HK-2 (cell line): ENCODE measurements around the gene INO80B.
A peak's percentile ranks its signal among the peaks of the same experiment; 100 is the strongest.
"Not testable (repeated sequence)": the region's sequence is repeated elsewhere in the genome, so short reads cannot be mapped to it uniquely, and the experiment has no call there.

Experiments
- DNase-seq: peaks from one replicate; pipeline ENCODE4 v3.0.0-alpha.2; 2018; ENCODE audit not compliant: unreplicated experiment

The INO80B gene

DNA sequence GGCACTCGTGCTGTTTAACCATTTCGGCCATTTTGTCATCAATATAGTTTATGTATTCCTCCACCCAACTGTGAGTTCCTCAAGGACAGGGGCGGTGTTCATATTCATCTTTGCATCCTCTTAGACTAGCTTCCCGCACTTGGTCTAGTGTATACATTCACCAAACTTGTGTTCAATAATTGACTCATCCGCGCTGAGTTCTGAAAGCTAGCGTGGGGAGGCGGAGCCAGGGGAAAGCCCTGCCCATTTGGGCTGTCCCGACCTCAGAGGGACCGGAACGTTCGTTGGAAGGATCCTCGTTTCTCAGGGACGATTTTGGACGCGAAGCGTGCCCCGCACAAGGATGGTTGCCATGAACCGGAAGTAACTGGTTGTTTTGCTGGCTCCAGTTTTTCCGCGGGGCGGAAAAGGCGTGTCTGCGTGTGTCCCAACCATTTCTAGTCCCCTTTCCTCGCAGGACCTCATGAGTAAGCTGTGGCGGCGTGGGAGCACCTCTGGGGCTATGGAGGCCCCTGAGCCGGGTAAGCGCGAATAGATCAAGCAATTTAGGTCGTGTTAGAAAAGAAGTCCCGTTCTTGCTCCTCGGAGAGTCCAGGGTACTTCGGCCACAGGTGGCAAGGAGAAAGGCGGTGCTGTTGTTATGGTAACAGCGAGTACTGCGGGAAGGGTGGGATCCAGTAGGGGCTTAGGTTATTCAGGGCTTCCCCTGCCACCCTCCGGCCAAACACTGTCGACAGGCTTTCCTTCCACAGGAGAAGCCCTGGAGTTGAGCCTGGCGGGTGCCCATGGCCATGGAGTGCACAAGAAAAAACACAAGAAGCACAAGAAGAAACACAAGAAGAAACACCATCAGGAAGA is at the start of gene INO80B:
Gene INO80B (plus strand): TSS at position 434 of the 858 bp plus-strand sequence. CDS start 30 bp downstream, at position 464.
- DNase-seq: peak; percentile 98

DNA sequence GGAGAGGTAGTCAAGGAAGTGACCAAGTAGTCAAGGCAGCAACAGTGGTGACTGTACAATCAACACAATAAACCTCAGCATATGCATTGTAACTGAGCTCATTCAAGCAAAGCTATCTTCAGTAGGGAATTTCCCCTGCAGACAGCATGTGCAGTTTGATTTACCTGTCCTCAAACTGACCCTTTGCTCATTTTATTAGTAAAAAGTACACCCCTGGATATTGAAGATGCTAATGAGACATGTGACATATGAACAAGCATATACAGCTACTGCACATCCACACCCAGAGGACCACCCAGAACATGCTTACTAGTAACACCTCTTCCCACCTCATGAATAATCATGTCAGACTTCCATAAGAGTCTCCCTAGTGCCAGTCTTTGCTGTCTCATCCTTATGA is 48.9 kb upstream of the INO80B start:
- DNase-seq: no peak

DNA sequence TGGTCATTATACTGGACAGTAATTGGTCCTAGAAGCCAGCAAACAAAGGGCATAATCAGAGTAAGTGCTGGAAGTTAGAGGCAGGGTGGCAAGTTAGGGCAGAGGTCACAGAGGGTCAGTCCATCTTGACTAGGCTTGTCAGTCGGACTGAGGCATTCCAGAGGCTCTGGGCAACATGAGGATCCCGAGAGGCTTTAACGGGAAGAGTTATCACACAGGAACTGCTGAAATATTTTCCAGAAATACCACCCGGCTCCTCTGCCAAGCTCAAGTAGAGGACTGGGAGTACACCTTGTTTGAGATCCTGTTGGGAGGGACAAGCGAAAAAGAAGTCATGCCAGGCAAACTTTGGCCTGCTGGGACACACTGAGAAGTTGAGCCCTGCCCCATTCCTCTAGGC is 47.2 kb upstream of the INO80B start:
- no peak for DNase-seq

DNA sequence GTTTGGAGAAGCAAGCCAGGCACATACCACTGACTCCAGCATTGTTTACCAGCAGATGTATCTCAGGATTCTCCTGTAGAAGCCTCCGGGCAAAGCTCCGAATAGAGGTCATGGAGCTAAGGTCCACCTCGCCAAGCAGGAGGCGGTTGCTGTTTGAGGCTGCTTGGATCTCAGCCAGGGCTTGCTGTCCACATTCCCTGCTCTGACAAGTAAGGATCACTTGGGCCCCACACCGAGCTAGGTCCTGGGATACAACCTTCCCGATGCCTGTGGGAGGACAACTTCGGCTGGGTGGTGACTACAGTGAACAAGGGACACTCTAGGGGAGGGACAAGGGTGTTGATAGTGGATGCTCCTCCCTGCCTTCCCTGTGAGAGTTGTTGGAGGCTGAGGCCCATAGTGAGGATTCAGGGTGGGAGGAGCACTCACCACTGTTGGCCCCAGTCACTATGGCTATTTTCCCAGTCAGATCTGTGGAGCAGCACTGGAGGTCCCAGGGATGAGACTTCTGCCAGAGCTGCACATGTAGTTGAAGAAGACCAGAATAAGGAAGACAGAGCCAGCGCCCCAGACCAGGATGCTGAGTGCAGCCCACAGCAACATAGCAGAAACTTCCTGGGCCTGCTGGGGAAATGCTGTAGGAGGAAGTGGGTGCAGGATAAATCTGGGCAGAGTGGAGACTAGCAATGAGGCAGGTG is 41.7 kb upstream of the INO80B start:
- no peak for DNase-seq

DNA sequence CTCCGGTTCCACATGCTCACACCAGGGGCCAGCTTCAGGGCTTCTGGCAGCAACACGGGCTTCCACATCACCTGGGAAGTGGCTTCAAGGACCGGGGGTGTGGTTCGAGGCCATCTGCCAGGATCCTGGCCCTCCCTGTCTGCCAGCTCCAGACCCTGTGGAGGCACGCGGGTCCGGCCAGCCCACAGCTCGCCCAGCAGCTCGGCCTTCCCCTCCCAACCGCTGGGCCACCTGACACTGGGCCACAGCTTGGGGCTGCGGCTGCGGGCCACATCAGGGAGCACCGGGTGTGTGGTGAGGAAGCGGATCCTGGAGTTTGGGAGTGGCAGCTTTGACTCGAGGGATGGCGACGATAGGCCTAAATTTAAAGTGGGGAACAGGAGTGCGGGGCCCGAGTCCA is 40.4 kb upstream of the INO80B start:
- no peak for DNase-seq

DNA sequence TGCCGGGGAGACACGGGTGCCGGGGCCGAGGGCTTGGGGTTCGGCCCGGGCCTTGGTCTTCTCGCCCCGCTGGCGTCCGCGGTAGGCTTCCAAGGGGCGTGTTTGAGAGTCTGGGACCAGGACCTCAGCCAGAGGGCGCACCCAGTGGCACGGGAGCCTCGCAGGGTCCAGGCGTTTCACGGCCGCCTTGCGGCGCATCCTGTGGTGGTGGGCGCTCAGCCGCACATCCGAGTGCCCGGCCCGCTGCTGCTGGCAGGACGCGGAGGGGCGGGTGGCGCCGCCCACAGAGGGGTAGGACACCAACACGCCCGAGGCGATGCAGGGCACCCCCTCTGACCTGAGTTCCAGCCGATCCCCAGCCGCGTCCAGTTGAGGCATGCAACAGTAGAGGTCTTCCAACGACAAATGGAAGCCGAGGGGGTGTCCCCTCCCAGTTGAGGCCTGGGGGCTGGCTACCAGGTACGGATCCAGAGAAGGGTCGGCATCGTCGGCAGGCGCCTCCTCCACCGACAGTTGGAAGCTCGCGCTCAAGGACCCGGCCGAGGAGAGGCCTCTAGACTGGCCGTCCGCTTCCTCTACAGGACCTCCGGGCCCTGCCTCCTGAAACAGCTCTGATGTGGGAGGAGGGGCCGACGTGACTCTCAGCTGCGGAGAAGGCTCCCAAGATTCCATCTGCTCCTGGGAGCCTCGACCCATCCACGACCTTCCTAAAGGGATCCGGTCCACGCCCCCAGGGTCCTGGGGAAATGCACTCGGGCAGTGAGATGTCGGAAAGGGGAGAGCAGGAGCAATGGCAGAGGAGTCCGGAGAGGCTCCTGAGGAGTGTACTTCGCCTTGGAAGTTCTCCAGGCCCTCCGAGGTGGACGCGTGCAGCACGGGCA is 39.8 kb upstream of the INO80B start:
- DNase-seq: no peak

DNA sequence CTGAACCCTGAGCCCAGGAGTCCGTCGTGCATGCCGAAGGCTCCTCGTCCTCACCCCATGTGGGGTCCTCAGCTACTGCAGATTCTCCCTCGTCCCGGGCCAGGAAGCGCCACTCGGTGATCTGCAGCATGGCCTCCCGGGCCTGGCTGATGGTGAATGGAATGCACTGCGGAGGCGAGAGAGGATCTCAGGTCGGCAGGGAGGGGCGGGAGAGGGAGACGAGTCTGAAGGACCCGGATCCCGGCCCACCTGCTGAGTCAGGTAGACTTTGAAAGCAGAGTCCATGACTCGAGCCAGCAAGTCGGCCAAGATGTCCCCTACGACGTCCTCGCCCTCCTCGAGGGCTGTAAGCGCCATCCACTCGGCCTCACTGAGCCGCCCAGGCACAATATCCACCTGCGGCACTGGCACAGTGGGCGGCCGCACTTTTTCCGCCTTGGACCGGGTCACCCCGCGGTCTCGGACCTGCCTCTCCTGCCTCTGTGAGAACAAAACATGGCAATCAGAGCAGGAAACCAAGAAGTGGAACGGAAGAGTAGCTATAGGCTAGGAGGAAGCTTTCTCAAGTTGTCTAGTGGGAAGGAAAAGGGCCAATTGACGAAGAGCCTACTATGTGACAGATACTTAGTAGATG is 39.0 kb upstream of the INO80B start:
- DNase-seq: no peak

DNA sequence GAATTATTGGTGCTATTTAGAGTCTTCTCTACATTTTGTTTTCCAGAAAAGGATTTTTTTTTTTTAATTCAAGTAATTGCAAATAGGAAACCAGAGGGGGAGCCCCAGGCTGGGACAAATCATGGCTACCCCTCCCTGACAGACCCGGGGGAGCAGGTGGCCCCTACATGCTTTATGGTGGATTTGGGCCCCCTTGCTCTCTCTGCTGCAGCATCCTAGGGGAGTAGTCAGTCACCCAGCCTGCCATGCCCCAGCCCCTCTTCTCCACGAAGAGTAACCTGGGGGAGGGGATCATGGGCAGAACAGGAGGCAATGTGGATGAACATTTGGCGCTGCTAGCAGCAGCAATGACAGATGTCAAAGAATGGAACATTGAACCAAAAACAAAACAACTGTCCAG is 38.1 kb upstream of the INO80B start:
- DNase-seq: no peak

DNA sequence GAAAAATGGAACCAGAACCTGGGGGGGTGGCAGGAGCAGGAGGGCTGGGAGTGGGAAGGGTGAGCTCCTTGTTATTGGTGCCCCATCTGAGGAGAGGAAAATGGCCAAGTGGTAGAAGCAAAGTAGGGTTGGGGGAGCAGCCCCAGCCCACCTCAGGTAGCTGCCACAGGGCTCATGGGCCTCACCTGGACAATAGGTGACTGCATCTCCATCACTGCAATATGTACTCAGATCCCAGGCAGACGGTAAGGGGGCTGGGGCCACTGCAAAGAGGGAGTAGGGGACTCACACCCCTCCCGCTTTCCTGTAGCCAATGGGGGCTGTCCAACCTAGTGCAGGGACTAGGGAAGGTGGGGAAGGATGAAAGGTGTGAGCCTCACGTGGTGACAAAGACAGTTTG is 37.7 kb upstream of the INO80B start:
- DNase-seq: no peak

DNA sequence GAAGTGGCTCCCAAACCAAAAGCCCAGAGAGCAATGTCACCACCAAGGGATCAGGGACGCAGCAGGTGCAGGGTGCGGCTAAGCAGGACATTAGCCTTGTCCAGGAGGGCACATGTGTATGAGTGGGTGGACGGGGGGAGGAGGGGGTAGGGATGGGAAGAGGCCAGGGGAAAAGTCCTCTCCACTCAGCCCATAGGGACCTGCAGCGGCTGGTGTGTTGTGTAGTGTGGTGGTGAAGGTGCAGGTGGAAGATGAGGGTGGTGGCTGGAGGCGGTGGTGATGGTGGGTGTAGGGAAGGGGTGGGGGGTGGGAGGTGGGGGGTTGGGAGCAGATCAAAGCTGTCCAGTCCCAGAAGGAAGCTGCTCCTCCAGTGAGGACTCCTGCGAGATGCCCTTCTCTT is 37.1 kb upstream of the INO80B start:
- no peak for DNase-seq

DNA sequence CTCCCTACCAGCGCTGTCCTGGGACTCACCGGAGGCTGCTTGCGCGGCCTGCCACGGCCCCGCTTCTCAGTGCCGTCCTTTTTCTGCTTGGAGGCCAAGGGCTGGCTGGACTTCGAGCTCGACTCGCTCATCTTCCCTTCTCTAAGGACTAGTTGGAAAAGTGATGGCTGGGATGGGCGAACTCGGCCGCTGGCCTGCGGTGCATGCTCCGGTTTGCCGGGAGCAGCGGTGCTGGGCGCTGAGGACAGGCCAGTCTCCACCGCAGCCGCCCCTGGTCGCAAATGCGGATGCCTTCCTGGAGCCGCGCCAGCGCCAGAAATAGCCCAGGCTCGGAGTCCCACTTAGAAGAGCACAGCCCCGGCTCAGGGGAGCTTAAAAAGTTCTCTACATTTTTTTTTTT is 36.6 kb upstream of the INO80B start:
- no peak for DNase-seq

DNA sequence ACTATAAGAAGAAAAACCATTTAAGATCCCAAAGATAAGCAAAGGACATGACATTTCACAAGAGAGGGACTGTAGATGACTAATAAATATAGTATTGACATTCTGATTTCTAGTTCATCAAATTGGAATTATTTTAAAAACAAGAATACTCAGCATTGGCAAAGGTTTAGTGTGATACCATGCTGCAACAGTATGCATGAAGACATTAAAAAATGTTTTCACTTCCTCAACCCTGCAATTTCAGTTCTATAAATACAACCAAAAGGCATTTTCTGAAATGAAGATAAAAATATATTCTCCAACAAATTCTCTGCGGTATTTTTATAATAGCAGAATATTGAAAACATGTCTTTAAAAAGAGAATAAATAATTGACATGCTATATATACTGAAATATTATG is 35.5 kb upstream of the INO80B start:
- no peak for DNase-seq

DNA sequence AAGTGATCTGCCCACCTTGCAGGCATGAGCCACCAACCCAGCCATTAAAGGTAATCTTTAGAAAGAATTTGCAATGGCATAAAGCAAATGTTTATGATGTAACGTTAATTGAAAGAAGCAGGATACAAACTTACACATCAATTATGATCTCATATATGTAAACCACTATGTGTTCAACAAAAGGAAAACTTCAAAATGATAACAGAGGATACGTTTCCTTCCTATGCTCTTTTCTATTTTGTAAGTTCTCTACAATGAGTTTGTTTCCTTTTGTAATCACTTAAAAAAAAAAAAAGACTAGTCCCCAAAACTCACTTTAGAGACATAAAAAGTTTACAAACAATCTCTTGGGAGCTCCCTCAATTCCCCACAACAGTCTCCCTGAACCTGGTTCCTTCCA is 34.9 kb upstream of the INO80B start:
- no peak for DNase-seq

DNA sequence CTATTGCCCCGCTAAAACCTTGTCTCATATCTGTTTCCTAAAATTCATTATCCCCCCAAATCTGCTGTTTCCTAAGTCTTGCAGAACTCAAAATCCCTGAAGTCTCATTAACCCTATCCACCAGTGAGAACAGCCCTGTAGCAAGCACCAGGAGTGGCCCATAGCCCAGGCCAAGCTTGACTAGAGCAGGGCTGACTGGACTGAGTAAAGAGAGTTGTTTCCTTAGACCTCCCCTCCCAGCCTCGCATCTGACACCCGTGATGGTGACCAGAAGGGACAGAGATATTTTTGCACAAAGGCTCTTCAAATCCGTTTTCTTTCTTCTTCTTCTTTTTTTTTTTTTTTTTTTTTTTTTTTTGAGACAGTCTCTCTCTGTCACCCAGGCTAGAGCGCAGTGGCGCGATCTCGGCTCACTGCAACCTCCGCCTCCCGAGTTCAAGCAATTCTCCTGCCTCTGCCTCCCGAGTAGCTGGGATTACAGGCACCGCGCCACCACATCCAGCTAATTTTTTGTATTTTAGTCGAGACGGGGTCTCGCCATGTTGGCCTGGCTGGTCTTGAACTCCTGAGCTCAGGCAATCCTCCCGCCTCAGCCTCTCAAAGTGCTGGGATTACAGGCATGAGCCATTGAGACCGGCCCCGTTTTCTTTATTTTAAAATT is 34.3 kb upstream of the INO80B start:
- DNase-seq: not testable (repeated sequence)

DNA sequence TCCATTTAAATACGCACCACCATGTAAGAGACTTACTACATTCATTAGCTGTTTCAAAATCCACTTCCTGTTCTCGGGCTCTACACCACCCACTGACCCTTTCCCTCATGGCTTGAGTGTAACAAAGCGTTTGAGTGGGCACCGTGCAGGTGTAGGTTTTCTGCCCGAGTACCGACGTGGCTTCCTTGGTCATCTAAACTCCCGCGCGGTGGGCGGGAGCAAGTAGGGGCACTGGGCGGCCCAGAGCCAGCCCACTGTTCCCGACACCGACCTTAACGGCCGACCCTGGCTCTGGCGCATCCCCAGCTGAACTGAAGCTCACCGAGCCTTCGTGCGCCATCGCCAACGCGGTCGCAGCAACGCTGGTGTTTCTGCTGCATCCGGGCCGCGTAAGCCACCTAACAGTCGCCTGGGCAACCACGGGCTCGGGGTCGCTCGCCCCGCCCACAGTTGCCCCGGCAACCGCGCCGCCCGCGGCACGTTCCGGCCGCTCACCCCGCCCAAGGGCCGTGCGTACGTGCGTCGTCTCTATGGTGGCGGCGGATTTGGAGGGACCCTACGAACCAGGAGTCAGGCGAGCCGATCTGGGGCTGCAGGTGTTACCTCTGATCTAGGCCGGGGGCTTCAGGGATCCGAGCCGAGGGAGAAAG is 33.5 kb upstream of the INO80B start, which contains the start of the genes C2orf81 and WDR54:
Gene C2orf81 (minus strand): TSS at position 399 of the 650 bp plus-strand sequence. CDS start 59 bp downstream, at position 340.
Gene WDR54 (plus strand): TSS at position 510 of the 650 bp plus-strand sequence. CDS start 424 bp downstream, outside the sequence.
- no peak for DNase-seq

DNA sequence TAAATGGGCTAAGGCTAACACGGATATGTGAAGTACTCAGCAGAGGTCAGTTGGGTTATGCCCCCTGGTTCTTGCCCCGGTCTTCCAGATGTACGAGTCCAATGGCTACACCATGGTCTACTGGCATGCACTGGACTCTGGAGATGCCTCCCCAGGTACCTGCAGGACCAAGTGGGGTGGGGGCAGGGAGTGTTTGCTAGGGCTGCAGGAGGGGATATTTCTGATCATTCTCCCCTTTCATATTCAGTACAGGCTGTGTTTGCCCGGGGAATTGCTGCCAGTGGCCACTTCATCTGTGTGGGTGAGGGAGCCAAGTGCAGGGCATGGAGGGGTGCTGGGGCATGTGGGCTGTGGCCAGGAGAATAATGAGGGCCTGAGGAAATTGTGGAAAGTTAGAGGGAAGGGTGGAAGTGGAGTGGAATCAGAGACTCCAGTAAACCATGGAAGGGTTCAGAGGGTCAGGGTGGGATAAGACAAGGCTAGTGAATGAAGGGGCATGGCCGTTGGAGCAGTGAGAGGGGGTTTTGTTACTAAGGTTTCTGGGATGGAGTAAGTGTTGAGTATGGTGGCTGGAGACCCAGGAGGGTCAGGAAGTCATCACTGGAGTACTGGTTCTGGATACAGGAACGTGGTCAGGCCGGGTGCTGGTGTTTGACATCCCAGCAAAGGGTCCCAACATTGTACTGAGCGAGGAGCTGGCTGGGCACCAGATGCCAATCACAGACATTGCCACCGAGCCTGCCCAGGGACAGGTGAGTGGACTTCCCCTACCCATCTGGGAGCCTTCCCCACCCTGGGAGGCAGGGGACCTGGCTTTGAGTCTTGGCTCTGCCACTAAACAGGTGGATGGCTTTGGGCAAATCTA is 31.4 kb upstream of the INO80B start:
- no peak for DNase-seq

DNA sequence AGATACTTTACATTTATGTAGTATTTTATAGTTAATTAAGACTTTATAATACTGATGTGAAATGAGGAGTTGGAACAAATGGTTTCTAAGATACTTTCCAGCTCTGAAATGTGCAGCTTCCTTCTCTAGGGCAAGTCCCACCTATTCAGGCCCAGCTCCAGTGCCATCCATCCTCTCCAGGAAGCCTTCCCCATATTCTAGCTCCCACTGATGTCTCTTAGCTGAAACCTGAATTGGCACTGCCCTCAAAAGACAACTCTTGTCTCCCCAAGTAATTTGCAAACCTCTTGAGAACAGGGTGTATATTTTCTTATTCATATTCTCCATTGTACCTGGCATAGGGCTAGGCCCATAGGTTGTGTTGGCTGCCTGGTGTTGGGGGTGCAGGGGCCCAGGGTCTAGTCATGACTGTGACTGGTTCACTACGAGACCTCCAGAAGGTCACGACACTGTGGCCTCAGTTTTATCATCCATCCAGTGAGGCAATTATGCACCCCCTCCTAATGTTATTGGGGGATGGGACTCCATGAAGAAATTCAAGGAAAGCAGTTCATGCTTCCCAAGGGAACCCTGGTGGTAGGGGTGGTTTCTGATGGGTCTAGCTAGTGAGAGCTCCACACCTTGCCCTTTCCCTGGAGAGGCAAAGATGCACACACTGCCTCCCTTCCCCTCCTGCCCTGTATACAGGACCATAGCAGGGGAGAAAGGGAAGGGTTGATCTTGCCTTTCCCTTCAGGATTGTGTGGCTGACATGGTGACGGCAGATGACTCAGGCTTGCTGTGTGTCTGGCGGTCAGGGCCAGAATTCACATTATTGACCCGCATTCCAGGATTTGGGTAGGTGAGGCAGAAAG is 30.5 kb upstream of the INO80B start:
- no peak for DNase-seq

DNA sequence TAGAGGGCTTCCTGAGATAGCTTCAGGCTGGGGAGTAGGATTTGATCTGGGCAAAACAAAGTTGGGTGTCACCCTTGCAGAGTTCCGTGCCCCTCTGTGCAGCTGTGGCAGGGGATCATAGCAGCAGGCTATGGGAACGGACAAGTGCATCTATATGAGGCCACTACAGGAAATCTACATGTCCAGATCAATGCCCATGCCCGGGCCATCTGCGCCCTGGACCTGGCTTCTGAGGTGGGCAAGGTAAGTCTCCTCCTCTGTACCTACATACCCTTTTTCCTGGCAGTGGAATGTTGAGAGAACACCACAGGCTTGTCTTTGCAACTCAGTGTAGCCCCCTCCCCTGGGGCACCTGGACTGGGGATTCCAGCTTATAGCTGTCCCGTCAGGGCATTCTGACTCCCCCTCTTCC is 29.9 kb upstream of the INO80B start:
- DNase-seq: no peak
